HG02588 (cell line): Measurements from ENCODE around the gene ITIH6.
A peak's percentile ranks its signal among the peaks of the same experiment; 100 is the strongest.
"Not testable (repeated sequence)": the region's sequence is repeated elsewhere in the genome, so short reads cannot be mapped to it uniquely, and the experiment has no call there.

Experiments used
- ATAC-seq: cut with Tn5 transposase; IDR thresholded peaks from one replicate; pipeline ENCODE4 v1.9.1; 2021; ENCODE audit warnings: mild to moderate bottlenecking, moderate library complexity; ENCODE audit not compliant: unreplicated experiment

The ITIH6 gene

GRCh38 chrX:54798137-54798536, at the start of gene ITIH6:
Gene ITIH6 (minus strand): TSS chrX:54798255. CDS start chrX:54798210, 45 bp downstream.
- ATAC-seq, result no peak

GRCh38 chrX:54847700-54848099, 49.6 kb upstream of the ITIH6 start:
- not testable (repeated sequence) for ATAC-seq

- no peak for ATAC-seq
Measured at GRCh38 chrX:54843050-54843449, 45.0 kb upstream of the ITIH6 start.

- ATAC-seq, result no peak
Measured at GRCh38 chrX:54842607-54843006, 44.6 kb upstream of the ITIH6 start.

GRCh38 chrX:54841184-54841874, 43.3 kb upstream of the ITIH6 start:
- not testable (repeated sequence) for ATAC-seq

GRCh38 chrX:54838583-54838982, 40.5 kb upstream of the ITIH6 start:
- no peak for ATAC-seq

- no peak for ATAC-seq
Measured at GRCh38 chrX:54826598-54826997, 28.5 kb upstream of the ITIH6 start.

- no peak for ATAC-seq
Measured at GRCh38 chrX:54825716-54826438, 27.8 kb upstream of the ITIH6 start.

- ATAC-seq, result no peak
Measured at GRCh38 chrX:54824722-54825121, 26.7 kb upstream of the ITIH6 start.

GRCh38 chrX:54824195-54824594, 26.1 kb upstream of the ITIH6 start:
- no peak for ATAC-seq

- ATAC-seq, result no peak
Measured at GRCh38 chrX:54821310-54821709, 23.3 kb upstream of the ITIH6 start.

GRCh38 chrX:54820737-54821136, 22.7 kb upstream of the ITIH6 start:
- no peak for ATAC-seq

- ATAC-seq, result no peak
Measured at GRCh38 chrX:54819201-54819600, 21.1 kb upstream of the ITIH6 start.

GRCh38 chrX:54818221-54818620, 20.2 kb upstream of the ITIH6 start:
- no peak for ATAC-seq

GRCh38 chrX:54817220-54817820, 19.3 kb upstream of the ITIH6 start:
- no peak for ATAC-seq

- no peak for ATAC-seq
Measured at GRCh38 chrX:54812306-54812705, 14.3 kb upstream of the ITIH6 start.

GRCh38 chrX:54811301-54811885, 13.3 kb upstream of the ITIH6 start:
- ATAC-seq, result no peak

GRCh38 chrX:54810532-54810931, 12.5 kb upstream of the ITIH6 start:
- no peak for ATAC-seq

GRCh38 chrX:54808605-54809483, 10.8 kb upstream of the ITIH6 start:
- ATAC-seq, result peak; percentile 76

GRCh38 chrX:54808109-54808604, 10.1 kb upstream of the ITIH6 start:
- peak; percentile 23 for ATAC-seq
